Ureter (tissue), 1 donor: ENCODE measurements around the gene MFAP2. TPM values are rescaled to one million over a fixed set of nuclear protein-coding genes. Genes with fewer than 3 reads are reported as not detected.
A peak's percentile ranks its signal among the peaks of the same experiment; 100 is the strongest.
"Not testable (repeated sequence)": the region's sequence is repeated elsewhere in the genome, so short reads cannot be mapped to it uniquely, and the experiment has no call there.

Source experiments
- DNase-seq: peaks from one replicate; pipeline ENCODE4 v3.0.0-alpha.2; 2020; ENCODE audit warnings: low spot score
- total RNA-seq: library from RNA; stranded (reverse); gene quantifications from one replicate; pipeline ENCODE4 v1.2.4, GENCODE V29; 2023
- donor health status: DM: yes; HTN: yes; CAD: no.

The MFAP2 gene
- total RNA-seq, 1 donor from 2014 or later: 7.1 TPM

DNA sequence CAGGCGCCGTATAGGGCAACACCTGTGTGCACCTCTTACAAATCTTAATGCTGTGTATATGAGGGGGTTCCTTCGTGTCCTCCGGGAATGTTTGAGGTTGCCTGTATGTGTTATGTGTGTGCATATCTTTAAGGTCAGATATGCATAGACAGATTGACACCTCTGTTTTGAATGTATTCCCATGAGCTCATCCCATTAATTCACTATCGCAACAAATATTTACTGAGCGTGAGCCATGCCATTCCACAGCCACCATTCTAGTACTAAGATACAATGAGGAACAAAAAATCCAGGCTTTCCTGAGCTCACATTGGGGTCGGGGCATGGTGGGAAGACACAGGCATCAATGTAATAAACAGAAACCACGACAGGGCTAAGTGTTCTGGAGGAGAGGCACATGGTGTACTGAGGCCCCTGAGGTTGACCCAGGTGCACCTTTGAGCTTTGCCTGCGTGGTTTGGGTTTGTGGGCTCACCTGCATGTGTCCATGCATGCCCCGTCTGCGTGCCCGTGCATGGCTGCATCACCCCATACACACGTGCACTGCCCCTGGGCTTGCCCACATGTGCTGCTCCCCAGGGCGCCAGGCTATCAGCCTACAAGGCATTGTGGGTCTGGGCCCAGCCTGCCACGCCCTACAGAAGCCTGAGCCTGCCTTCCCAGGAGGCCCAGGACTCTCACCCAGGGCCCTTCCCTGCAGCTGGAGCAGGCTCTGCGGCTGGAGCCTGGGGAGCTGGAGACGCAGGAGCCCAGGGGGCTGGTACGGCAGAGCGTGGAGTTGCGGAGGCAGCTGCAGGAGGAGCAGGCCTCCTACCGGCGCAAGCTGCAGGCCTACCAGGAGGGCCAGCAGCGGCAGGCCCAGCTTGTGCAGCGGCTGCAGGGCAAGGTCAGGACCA, 51.0 kb downstream of the MFAP2 start:
- not testable (repeated sequence) for DNase-seq

DNA sequence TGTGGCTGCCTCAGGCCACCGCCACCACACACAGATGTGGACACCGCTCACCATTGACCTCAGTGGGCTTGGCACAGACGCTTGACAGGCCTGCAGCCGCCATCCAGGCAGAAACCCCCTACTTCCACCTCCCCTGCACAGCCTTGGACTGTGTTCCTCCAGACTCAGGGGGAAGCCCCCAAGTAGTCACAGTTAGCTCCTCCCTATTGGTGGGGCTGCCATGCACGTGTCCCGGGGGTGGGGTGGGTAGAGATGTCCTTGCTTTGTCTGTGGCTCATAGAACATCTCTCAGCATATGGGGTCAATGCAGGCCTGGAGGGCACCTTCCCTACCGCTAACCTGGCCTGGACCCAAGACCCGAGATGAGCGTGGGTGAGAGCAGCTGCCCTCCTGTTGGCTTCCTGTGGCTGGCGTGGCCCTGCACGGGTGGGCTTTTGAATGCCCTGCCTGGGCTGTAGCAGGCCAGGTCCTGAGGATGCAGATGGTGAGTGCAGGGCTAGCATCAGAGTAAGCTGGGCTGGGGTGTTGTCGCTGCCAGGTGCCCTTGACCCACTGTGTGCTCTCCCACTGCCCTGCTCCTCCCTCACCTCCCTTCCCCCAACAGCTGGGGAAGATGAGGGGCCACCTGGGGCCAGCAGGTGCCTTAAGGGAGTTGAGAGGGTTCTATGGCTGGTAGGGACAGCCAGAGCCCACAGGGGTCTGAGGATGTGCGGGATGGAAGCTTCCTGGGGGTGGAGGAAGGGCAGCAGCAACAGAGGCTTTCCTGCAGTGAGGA, 52.5 kb downstream of the MFAP2 start:
- no peak for DNase-seq

DNA sequence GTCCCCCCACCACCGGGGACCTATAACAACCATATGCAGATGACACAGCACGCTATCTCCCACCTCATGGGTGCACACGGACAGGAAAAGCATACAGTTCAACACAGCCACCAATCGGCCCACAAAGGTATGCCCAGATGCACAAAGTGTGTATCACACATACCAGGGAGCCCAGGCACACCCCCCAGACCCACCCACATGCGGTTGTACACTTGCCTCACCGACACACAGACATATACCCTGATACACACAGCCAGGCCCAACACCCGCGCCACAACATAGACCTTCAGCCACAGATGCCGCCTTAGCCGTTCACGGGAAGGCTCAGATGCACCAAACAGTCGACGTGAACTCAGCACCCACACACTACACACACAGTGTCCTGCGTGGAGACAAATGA, 53.2 kb downstream of the MFAP2 start:
- no peak for DNase-seq

DNA sequence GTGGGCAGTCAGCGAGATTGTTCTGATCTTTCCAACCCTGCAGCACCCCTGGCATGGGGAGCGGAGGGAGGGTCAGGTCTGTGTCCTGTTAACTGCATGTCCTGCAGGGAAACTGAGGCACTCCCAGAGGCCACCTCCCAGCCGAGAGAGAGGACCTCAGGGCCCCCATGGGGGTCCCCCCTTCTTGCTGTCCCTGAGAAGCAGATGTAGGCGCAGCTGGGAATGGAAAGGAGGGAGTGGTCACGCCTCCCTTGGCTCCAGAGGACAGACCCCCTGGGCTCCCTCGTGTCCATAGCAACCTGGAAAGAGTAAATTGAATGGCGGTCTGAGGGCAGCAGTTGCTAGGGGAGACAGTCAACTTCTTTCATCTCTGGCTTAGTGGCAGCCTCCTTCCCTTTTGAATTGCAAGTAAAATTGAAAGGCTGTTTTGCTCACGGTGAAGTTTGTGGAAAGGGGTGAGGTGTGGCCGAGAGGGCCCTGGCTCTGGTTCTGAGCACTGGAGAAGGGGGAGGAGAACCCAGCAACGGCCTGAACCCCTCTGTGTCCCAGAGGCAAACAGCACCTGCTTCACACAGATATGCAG, 53.8 kb downstream of the MFAP2 start:
- no peak for DNase-seq

DNA sequence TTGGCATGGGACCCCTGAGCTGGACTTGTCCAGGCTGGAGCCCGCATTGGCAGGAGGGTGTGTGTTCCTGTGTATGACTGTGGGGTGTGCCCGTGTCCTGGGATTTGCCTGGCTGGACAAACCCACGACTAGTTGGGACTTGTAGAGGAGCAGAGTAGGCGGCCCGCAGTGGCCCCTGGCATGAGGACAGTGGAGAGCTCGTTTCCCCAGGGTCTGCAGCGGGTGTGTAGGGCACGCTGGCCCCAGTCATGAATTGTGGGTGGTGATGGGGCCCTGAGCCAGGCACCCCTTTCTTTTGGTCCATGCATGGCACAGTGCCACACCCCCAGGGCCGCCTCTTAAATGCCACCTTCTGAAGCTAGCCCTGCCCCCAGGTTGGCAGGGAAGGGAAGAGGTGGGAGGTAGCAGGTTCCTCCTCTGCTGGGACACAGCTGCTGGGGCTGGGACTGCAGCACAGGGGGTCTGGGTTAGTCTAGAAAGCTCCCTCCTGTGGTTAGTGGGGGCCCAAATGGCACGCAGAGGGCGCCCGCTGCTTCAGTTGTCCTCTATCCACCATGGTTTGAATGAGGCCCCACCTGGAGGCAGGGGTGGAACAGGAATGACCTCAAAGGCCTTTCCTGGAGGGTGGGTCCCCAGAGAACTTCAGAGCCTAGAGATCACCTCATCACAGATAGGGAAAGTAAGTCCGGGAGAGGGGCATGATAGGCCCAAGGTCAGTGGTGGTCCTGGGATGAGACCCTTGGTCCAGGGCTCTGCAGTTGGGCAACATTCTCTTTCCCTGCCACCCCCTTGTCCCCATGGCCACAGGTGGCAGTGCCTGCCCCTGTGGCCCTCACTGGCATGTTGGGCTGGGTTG, 54.6 kb downstream of the MFAP2 start:
- DNase-seq: peak; percentile 88

DNA sequence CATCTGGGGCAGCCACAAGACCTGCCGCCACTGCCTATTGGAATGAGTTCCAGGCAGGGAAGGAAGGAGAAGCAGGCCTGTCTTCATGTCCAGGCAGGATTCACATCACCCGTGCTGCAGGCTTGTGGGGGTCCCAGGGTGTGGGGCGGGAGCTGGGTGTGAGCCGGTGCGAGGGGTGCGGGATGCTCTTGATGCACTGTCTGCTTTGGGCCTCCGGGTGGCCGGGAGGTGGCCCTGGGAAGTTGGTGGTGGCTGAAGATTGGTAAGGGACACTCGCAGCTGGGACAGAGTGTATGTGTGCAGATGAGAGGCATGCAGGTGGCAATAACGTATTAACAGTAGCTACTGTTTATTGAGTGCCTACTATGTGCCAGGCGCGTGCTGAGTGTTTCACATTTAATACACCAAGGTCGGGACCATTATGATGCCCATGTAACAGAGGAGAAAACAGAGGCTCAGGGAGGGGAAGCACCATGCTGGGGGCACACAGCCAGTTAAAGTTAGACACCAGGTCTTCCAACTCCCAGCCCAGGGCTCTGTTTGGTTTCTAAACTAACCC, 55.4 kb downstream of the MFAP2 start:
- no peak for DNase-seq

Other genes starting within 250 kb of the MFAP2 start
- gene RNU1-4, start 240.1 kb downstream of the MFAP2 start, total RNA-seq: 1,626 TPM
- 1,626 TPM for gene RNU1-2, start 84.6 kb downstream of the MFAP2 start, total RNA-seq
- gene CROCC, start 58.7 kb downstream of the MFAP2 start, total RNA-seq: 38.5 TPM
- gene ATP13A2, start 31.3 kb upstream of the MFAP2 start, total RNA-seq: 33.7 TPM
- 64.1 TPM for gene SDHB, start 73.4 kb upstream of the MFAP2 start, total RNA-seq
- gene PADI2, start 138.8 kb upstream of the MFAP2 start, total RNA-seq: 1.8 TPM
- 0.86 TPM for gene PADI1, start 224.5 kb upstream of the MFAP2 start, total RNA-seq